ENCODE data around the gene MPDZ.

The MPDZ gene, protein sequence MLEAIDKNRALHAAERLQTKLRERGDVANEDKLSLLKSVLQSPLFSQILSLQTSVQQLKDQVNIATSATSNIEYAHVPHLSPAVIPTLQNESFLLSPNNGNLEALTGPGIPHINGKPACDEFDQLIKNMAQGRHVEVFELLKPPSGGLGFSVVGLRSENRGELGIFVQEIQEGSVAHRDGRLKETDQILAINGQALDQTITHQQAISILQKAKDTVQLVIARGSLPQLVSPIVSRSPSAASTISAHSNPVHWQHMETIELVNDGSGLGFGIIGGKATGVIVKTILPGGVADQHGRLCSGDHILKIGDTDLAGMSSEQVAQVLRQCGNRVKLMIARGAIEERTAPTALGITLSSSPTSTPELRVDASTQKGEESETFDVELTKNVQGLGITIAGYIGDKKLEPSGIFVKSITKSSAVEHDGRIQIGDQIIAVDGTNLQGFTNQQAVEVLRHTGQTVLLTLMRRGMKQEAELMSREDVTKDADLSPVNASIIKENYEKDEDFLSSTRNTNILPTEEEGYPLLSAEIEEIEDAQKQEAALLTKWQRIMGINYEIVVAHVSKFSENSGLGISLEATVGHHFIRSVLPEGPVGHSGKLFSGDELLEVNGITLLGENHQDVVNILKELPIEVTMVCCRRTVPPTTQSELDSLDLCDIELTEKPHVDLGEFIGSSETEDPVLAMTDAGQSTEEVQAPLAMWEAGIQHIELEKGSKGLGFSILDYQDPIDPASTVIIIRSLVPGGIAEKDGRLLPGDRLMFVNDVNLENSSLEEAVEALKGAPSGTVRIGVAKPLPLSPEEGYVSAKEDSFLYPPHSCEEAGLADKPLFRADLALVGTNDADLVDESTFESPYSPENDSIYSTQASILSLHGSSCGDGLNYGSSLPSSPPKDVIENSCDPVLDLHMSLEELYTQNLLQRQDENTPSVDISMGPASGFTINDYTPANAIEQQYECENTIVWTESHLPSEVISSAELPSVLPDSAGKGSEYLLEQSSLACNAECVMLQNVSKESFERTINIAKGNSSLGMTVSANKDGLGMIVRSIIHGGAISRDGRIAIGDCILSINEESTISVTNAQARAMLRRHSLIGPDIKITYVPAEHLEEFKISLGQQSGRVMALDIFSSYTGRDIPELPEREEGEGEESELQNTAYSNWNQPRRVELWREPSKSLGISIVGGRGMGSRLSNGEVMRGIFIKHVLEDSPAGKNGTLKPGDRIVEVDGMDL (N-terminal part only)

DNA sequence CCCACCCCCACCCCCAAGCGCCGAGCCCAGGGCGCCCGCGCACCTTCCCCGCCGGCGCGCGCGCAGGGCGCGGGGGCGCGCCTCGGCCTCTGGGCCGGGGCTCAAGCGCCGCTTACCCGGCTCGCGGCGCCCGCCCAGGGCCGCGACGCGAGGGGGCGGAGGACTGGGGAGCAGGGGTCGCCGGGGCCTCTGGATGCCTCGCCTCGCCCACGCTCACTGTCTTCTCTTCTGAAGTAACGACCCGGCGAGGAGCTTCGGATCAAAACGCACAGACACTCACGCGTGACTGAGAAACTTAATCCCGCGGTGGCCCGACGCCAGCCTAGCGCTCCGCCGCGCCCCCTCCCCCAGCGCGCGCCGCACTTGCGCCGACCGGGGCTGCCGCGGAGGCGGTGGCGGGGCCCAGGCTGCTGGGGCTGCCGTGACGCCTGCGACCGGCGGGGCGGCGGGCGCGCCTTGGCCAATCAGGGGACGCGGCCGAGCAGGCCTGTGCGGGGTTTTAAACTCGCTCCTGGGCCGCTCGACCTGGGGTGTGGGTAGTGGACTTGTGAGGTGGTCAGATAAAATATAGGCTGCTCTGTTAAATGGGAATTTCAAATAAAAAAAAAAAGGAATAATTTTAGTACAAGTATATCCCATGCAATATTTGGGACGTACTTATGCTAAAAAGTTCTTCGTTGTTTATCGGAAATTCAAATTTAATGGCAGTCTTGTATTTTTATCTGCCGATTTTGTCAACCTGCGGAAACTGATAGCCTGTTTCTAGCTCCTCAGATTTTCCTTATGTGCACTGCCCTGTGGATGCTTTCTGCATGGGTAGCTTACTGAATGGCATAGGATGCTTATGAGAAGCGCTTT is at the start of gene MPDZ:
TSS of gene MPDZ (minus strand) at position 409 of the 858 bp plus-strand sequence. CDS start 29,377 bp downstream, outside the sequence.
- DNase-seq, result peak; percentile 19

DNA sequence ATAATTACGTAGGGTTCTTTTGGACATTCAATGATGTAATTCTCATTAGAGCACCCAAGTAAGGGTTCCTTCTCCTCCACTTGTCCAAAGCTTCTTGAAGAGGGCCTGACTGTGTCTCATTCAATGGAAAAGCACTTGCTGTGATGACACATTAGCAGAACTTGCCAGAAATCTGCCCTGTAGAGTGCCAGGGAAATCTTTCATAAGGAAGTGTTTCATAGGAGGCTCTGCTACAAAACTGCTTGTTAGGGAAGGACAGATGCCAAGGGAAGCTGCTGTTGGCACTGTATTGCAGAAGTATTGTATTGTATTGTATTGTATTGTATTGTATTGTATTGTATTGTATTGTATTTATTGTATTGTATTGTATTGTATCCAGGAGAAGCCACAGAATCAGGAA is 45.5 kb upstream of the MPDZ start:
- DNase-seq, result no peak

DNA sequence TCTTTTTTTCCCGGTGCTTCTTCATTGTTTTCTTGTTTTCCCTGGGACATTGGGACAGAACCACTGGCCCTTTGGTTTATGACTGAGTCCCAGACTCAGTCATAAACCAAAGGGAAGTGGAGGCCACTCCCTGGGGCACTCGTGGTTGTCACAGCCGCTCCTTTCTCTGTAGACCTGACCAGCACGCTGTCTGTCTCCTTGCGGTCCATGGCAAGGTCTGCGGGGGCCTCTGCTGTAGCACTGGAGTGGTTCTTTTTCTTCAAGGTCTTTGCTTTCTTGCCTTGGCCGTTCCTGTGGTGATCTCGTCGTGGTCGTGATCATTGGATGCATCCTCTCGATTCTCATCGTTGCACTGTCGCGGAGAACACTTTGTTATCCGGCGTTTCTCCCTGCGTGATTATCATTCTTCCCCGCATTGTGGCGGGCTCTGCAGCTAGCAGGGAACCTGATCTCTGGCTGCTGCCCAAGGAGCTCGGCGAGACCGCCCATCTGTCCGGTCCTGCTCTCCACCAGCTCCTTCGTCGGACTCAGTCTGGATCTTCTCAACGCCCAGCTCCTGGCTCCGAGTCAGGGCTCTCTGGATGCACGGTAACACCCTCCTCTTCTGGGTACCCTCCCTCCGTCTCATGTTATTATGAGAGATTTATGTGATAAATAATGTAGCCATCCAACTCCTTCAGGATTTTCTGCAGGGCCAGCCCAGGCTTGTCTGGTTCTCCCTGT is 43.5 kb upstream of the MPDZ start:
- DNase-seq, result no peak

DNA sequence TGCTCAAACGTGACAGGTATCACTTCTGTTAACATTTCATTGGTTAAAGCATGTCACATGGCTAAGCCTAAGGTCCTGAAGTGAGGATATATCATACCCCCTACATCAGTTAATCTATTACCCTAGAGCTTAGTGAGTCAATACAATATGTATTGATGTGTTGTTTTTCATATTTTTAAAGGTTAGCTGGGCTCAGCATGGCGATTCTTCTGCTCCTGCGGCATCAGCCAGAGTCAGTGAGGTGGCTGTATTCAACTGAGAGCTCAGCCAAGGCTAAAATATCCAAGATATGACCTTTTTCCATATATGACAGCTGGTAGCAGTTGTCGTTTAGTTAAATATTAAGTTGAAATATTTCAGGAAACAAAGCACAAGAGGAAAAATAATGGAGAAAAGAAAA is 38.5 kb upstream of the MPDZ start:
- no peak for DNase-seq

DNA sequence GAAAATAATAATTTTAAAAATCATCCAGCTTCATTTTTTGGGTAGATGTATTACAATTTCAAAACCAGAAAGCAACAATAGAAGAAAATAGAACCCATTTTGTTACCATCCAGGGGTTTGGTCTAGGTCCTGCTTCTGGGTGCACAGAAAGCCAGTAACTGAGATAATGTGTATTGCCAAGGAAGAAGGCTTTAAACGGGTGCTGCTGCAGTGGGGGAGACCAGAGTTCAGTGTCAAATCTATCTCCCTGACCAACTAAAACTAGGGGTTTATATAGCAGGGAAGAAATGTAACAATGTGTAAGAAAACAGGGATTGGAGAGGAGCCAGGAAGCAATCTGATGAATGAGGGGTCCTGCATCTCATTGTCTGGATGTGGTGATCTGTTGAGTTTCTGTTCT is 17.5 kb upstream of the MPDZ start:
- no peak for DNase-seq

DNA sequence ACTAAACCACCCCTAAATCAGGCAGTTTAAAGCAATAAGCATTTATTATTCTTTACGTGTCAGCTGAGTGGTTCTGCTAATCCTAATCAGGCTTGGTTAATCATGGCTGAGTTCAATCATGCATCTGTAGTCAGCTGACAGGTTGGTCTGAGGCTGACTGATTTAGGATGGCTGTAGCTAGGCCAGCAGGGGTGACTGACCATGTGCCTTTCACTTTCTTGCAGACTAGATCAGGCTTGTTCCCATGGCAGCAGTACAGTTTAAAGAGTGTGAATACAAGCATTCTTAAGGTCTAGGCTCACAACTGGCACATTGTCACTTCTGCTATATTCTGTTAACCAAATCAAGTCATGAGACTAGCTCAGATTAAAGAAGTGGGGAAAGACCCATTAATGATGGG is 16.1 kb upstream of the MPDZ start:
- no peak for DNase-seq

DNA sequence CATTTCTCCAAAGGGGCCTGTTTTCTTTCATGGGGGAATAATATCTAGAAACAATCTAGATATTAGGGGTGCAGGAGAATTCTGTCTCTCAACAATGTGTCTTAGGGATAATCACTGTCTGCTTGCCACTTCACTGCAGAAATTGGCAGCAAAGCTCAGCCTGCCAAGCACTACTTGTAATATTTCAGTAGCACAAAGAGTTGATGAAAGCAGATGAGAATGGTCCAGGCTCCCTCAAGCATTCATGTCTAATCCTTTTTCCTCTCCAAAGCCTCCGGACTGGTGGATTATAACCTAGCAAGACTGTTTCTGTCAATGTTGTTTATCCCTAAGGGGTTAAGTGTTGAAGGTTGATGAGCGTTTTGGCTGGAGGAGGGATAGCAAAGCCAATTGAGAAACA is 13.3 kb upstream of the MPDZ start:
- DNase-seq, result no peak

DNA sequence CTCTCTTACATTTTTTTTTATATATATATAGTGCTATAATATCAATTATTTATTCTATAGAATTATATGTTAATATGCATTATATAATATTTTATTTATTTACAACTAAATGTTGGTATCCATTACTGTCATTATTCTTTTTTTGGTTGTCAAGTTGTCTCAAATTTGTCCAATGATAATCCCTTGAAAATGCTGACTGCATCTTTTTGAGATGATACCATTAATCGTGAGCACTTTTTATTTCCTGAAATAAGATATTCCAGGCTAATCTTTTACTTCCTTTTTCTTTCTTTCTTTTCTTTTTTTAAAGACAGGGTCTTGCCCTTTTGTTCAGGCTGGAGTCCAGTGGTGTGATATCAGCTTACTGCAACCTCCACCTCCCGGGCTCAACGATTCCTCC is 12.7 kb upstream of the MPDZ start:
- no peak for DNase-seq

DNA sequence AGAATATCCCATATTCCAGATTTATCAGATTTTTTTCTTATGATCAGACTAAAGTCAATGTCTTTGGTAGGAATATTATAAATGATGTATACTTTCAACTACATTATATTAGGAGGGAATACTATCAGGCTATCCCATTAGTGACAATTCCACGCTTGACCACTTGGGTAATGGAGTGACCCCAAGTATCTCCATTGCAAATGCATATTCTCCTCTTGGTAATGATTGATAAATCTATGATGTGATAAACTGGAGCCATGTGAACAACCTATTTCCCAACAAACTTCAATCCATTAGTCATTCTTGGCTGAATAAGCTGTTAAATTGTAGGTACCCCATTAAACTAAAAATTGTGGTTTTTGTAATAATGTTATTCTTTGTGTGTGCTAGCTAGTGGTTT is 12.2 kb upstream of the MPDZ start:
- DNase-seq, result no peak

DNA sequence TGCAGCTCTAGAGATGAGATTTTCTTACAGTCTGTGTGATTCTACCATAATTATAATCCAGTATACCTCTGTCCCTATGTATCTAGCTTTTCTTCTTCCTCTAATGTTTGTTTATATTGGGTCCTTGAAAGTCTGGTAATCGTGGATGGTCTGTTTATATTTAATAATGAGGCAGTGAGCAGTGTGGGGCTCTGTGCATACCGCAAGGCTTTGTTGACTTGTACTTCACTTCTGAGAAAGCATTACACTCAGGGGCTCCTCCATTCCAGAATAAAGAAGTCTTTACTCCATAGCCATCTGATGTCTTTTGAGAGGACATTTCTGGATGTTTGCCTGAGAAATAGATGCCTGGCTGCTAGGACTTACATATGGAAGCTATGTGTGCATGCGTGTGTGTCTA is 4.5 kb upstream of the MPDZ start:
- DNase-seq, result no peak

DNA sequence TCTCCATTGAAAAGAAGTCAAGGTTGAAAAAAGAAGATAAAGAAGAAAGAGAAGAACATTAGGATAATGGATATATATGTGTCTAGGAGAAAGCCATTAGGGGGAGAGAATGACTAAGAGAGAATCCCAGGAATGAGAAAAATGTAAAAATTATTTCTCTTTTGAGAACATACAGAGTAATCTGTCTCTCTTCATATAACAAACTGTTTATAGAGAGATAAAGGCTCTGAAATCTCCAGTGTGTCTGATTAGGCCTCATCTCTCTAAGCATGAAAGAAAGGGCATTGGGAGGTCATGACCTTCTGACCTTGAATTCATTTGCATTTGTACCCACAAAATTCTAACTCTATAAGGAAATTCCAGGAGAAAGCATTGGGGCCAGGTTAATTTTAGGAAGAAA is 3.5 kb upstream of the MPDZ start:
- DNase-seq, result no peak

DNA sequence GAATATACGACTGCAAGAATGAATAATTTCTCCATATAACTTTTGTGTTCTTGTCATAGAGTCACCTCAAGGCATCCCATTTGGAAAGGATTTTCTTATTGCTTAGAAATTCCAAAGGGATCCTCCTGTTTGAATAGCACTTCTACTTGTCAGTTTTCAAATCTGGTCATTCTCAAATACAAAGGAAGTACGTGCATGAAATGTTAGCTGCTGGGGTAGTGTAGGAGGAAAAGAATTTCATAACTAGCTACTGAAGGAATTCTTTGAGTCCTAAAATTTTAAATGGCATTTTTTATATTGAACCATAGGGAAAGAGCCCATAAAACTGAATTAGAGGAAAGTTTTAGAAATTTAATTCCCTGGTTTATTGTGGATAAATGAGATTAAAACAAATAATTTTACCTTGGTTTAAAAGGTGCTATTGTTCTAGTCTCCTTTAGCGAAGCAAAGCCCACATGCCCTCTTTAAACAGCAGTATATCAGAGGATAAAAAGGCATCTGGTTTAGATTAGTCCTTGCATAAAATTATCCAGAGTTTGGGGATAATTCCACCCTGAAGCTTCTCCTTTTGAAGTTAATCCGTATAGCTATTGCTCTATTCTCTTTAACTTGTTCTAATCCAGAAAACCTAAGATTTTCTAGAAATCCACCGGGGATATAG is 2.0 kb upstream of the MPDZ start:
- peak; percentile 8 for DNase-seq

DNA sequence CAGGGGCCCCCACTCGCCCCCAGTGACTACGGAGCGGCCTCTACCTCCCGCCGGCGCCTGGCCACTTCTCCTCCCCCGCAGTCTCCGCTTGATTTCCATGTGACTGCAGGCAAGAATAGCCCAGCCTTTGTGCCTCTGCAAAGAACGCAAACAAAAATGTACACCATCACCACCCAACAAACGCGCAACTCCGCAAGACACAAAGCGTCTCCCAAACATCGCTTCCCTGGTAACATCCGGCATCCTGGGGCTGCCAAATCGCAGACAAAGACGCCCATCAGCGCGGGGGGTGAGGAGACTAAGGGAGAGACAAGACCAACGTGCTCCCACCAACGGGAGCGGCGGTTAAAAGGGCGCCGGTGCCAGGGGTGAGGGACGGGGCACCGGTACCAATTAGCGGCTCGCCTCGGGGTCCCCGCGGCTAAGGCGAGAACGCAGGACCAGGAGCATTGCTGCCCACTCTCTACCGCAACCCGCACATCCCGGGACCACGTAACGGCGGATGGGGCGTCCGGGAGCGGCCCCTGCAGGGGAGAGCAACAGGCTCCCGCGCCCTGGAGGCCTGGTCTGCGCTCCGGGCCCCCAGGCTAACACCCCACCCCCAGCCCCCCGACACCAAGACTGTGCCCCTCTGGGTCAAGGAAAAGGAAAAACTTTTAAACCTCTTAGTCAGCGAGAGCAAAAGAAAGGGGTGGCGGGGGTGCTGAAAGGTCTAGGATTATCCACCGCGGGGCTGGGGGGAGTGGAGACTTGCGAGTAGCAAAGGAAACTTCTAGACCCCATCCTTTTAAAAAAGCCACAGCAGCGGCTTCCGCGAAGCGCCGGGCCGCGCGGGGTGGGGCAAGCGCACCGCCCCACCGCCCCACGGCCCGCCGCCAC is 885 bp downstream of the MPDZ start:
- DNase-seq, result no peak

DNA sequence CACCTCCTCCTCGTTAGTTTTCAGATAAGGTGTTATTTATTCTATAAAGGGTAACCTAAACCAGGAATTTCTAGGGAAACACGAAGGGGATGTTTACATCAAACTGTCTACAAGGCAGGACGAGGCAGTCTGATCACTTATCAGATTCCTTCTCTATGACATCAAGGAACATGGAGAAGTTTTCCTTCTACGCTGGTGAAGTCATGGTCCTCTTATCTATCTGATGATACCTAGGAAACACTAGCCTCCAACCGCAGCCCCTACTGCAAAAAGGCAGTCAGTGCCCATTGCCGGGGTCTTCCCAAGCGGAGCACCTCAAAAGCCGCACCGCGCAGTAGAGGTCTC is 1.5 kb downstream of the MPDZ start:
- no peak for DNase-seq

DNA sequence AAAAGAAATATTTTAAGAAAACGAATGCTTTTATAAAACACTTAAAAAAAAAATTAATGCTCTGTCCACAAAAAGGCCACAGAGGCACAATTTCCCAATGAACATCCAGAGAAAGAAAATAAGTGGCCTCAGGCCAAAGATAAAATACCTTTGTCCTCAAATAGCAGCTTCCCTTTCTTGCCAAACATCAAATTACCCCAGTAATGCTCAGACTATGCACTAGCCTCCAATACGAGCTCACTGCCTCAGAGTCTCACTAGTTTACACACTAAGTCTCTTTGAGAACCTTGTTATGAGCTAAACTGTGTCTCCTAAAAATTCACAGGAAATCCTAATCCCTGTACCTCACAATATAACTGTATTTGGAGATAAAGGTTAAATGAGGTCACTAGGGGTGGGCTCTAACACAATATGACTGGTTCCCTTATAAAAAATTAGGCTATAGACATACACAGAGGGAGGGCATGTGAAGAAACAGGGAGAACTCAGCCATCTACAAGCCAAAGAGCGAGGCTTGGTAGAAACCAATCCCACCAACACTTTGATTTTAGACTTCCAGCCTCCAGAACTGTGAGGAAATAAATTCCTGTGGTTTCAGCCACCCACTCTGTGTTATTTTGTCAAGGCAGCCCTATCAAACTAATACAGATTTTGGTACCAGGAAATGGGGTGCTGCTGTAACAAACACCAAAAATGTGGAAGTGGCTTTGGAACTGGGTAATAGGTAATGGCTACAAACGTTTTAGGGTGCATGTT is 4.4 kb downstream of the MPDZ start:
- DNase-seq, result no peak

DNA sequence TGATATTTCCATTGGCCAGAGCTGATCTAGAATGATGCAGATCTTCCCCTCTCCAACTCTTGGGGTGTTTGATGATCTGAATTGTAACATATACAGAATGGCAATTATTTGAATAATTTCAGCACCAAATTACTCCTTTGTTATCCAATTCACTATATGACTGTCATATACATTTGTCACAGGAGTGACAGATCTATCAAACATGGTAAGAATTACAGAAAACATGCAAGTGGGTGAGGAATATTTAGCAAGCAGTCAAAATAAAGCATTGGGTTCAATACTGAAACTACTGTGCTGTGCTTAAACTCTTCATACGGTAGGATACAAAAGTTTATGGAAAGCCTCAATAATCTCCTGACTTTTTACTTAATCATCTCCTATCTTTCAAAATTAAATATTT is 8.8 kb downstream of the MPDZ start:
- no peak for DNase-seq

DNA sequence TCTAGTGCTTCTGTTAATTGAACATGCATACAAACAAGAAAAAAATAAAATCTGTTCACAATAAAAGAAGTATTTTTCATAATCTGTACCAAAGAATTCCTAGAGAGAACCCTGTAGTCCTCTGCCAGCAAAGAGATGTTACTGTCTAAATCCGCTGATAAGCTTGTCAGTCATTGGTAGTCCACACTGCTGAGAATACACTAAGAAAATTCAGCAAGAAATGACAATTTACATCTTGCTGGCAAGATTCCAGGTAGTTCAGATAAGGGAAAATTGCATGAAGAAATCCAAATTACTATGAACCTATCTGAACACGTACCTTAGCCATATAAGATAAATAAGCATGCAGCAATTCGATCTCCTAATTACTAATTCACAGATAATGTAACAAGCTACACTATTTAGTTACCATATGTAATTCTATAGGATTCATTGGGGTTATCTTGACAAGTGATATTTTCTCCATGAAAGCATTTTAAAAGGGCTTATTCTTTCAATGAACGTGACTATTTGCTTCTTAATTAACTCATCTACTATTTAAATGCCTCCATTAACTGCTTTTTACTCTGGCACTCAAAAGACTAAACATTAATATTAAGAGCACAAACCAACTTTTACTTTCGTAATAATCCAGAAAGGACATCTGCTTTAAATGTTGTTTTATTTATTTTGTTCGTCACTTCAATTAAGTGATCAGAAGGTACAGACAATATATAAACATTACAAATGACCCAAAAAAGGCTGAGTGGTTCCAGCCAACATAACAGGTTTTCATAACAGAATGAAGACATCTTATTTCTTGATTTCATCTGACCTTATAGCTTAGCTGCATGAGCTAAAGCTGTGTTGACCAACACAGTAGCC is 9.7 kb downstream of the MPDZ start:
- no peak for DNase-seq

DNA sequence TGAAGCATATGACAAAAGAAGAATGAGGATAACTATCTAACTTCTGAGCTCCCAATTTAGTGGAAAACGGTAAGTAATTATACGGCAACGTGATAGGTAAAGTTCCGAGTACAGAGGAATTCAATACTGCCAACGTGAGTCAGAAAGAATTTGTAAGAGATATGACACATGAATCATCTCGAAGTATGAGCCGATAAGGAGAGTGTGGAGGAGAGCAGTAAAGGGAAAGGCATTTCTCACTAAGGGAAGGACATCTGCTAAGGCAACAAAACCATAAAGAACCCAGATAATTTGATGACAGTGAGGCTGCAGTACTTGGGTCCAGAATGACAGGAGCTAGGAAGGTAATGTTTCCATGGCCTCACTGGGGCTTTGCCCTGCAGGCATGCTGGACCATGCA is 11.0 kb downstream of the MPDZ start:
- DNase-seq, result no peak

DNA sequence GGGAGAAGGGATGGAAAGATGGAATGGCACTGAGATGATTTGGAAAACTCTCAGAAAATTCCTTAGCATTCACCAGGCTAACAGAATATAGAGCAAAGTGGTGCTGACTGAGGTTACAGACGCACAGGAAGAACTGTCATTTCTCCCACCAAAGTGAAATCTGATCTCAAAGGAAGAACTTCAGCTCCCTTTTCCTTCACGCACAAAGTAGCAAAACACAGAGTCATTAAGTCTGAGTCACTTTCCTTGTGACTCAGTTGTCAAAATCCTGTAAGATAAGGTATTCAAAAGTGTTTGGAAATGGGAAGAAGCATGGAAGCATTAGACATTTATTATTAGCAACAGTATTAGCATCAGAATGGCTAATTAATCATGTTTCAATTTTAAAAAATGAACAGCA is 11.7 kb downstream of the MPDZ start:
- DNase-seq, result no peak

Measured in NCI-H1048 (cell line).